Hematopoietic multipotent progenitor cell treated with erythropoietin and hydrocortisone succinate and interleukin-3 and kit ligand, for 15 days (in vitro differentiated cells): ENCODE data around the gene YIPF5.

Source experiments
- DNase-seq: peaks from one replicate; pipeline ENCODE4 v3.0.0-alpha.2; 2015; ENCODE audit warnings: low spot score

Gene YIPF5

GRCh38 chr5:144179226-144179625 lies 8.8 kb upstream of the YIPF5 start:
- no peak for DNase-seq

- DNase-seq: no peak
These were observed 7.1 kb upstream of the YIPF5 start for GRCh38 chr5:144177548-144177947.

GRCh38 chr5:144173766-144174165 lies 3.3 kb upstream of the YIPF5 start:
- no peak for DNase-seq

GRCh38 chr5:144169904-144170275 lies 569 bp downstream of the YIPF5 start:
- DNase-seq: no peak

GRCh38 chr5:144167998-144168397 lies 2.5 kb downstream of the YIPF5 start:
- no peak for DNase-seq

- no peak for DNase-seq
These were observed 3.8 kb downstream of the YIPF5 start for GRCh38 chr5:144166696-144167095.

- no peak for DNase-seq
These were observed 7.8 kb downstream of the YIPF5 start for GRCh38 chr5:144162686-144163085.

- DNase-seq: no peak
These were observed 13.7 kb downstream of the YIPF5 start for GRCh38 chr5:144156767-144157171.

GRCh38 chr5:144151026-144151425 lies 19.4 kb downstream of the YIPF5 start:
- DNase-seq: no peak

- DNase-seq: no peak
These were observed 25.3 kb downstream of the YIPF5 start for GRCh38 chr5:144144956-144145751.

GRCh38 chr5:144143625-144144024 lies 26.8 kb downstream of the YIPF5 start:
- no peak for DNase-seq

GRCh38 chr5:144142824-144143162 lies 27.7 kb downstream of the YIPF5 start:
- no peak for DNase-seq

GRCh38 chr5:144142139-144142823 lies 28.2 kb downstream of the YIPF5 start:
- DNase-seq: no peak

- DNase-seq: no peak
These were observed 28.9 kb downstream of the YIPF5 start for GRCh38 chr5:144141585-144141984.

- no peak for DNase-seq
These were observed 30.9 kb downstream of the YIPF5 start for GRCh38 chr5:144139586-144139985.

- no peak for DNase-seq
These were observed 35.2 kb downstream of the YIPF5 start for GRCh38 chr5:144135113-144135762.

- DNase-seq: no peak
These were observed 36.1 kb downstream of the YIPF5 start for GRCh38 chr5:144134194-144134826.

- DNase-seq: no peak
These were observed 37.3 kb downstream of the YIPF5 start for GRCh38 chr5:144133050-144133633.

GRCh38 chr5:144131261-144131660 lies 39.2 kb downstream of the YIPF5 start:
- no peak for DNase-seq

GRCh38 chr5:144130306-144130705 lies 40.2 kb downstream of the YIPF5 start:
- DNase-seq: no peak

GRCh38 chr5:144128844-144129243 lies 41.6 kb downstream of the YIPF5 start:
- DNase-seq: no peak

GRCh38 chr5:144126707-144127106 lies 43.8 kb downstream of the YIPF5 start:
- DNase-seq: no peak
